Colon (tissue), 2 donors: ENCODE results near the gene TMEM248.
"Not testable (repeated sequence)": the region's sequence is repeated elsewhere in the genome, so short reads cannot be mapped to it uniquely, and the experiment has no call there.

Experiments
- FAIRE-seq: peaks from 2 replicates; lab custom pipeline; 2012; peaks lifted over from hg19 to GRCh38; lab: Jason Lieb, UNC
- donor health status: control.
- donor health status: control.

The TMEM248 gene

GRCh38 chr7:66910789-66911188, 10.2 kb upstream of the TMEM248 start:
- no peak for FAIRE-seq

GRCh38 chr7:66911191-66911590, 9.8 kb upstream of the TMEM248 start:
- FAIRE-seq: not testable (repeated sequence)

GRCh38 chr7:66912195-66912594, 8.8 kb upstream of the TMEM248 start:
- no peak for FAIRE-seq

- FAIRE-seq: no peak
These were observed 7.6 kb upstream of the TMEM248 start for GRCh38 chr7:66913118-66914037.

- not testable (repeated sequence) for FAIRE-seq
These were observed 3.1 kb upstream of the TMEM248 start for GRCh38 chr7:66917904-66918303.

GRCh38 chr7:66919304-66919703, 1.7 kb upstream of the TMEM248 start:
- no peak for FAIRE-seq

- FAIRE-seq: no peak
These were observed 1.3 kb upstream of the TMEM248 start for GRCh38 chr7:66919704-66920103.

GRCh38 chr7:66920256-66920655, 769 bp upstream of the TMEM248 start:
- no peak for FAIRE-seq

GRCh38 chr7:66921396-66921917, 432 bp downstream of the TMEM248 start:
- FAIRE-seq: no peak

GRCh38 chr7:66921918-66922486, 977 bp downstream of the TMEM248 start:
- no peak for FAIRE-seq

- FAIRE-seq: no peak
These were observed 4.2 kb downstream of the TMEM248 start for GRCh38 chr7:66925255-66925654.

GRCh38 chr7:66927348-66927948, 6.4 kb downstream of the TMEM248 start:
- no peak for FAIRE-seq

GRCh38 chr7:66928388-66928787, 7.4 kb downstream of the TMEM248 start:
- no peak for FAIRE-seq

GRCh38 chr7:66929165-66929564, 8.1 kb downstream of the TMEM248 start:
- FAIRE-seq: no peak

GRCh38 chr7:66929935-66930334, 8.9 kb downstream of the TMEM248 start:
- no peak for FAIRE-seq

GRCh38 chr7:66930341-66930740, 9.3 kb downstream of the TMEM248 start:
- FAIRE-seq: no peak

- no peak for FAIRE-seq
These were observed 12.4 kb downstream of the TMEM248 start for GRCh38 chr7:66933469-66933868.

- no peak for FAIRE-seq
These were observed 16.9 kb downstream of the TMEM248 start for GRCh38 chr7:66937940-66938339.

GRCh38 chr7:66939325-66939724, 18.3 kb downstream of the TMEM248 start:
- no peak for FAIRE-seq

GRCh38 chr7:66946545-66946944, 25.5 kb downstream of the TMEM248 start:
- FAIRE-seq: peak; percentile 49

- FAIRE-seq: no peak
These were observed 27.6 kb downstream of the TMEM248 start for GRCh38 chr7:66948480-66949109.

- FAIRE-seq: no peak
These were observed 29.3 kb downstream of the TMEM248 start for GRCh38 chr7:66950311-66950710.
